Activated T-cell treated with anti-CD3 and anti-CD28 coated beads for 24 hours (primary cell): ENCODE measurements around the gene RNF145.
"Not testable (repeated sequence)": the region's sequence is repeated elsewhere in the genome, so short reads cannot be mapped to it uniquely, and the experiment has no call there.

ENCODE experiments used
- DNase-seq: peaks from one replicate; pipeline ENCODE4 v3.0.0-alpha.2; 2020; ENCODE audit warnings: low read depth

Gene RNF145, protein sequence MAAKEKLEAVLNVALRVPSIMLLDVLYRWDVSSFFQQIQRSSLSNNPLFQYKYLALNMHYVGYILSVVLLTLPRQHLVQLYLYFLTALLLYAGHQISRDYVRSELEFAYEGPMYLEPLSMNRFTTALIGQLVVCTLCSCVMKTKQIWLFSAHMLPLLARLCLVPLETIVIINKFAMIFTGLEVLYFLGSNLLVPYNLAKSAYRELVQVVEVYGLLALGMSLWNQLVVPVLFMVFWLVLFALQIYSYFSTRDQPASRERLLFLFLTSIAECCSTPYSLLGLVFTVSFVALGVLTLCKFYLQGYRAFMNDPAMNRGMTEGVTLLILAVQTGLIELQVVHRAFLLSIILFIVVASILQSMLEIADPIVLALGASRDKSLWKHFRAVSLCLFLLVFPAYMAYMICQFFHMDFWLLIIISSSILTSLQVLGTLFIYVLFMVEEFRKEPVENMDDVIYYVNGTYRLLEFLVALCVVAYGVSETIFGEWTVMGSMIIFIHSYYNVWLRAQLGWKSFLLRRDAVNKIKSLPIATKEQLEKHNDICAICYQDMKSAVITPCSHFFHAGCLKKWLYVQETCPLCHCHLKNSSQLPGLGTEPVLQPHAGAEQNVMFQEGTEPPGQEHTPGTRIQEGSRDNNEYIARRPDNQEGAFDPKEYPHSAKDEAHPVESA

GRCh38 chr5:159209438-159210209 is at the start of gene RNF145:
RNF145 (minus strand) TSS chr5:159209553; CDS start chr5:159203617, 5,936 bp downstream.
- peak; percentile 89 for DNase-seq

GRCh38 chr5:159258361-159258760 is 49.0 kb upstream of the RNF145 start:
- DNase-seq, result no peak

GRCh38 chr5:159257629-159258283 is 48.4 kb upstream of the RNF145 start:
- DNase-seq, result no peak

- DNase-seq, result no peak
Measured at GRCh38 chr5:159257007-159257406, 47.7 kb upstream of the RNF145 start.

GRCh38 chr5:159252195-159252594 is 42.8 kb upstream of the RNF145 start:
- no peak for DNase-seq

DNA sequence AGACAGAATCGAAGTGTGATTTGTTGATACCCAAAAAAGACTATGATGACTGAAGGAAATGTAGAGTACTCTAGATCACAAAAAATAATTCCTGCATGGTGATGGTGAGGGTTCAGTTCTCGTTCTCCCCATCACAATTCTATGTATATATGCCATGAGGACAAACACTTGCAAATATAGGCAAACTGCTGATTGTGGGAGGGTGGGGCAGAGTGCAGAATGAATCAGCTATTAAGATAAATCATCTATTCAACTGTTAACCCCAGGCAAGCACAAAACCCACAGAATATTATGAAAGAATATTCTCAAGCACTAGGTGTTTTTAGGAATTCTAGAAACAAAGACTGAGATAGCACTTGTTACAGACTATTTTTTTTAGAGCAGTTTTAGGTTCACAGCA is 39.8 kb upstream of the RNF145 start:
- DNase-seq, result no peak

- no peak for DNase-seq
Measured at GRCh38 chr5:159244890-159245289, 35.5 kb upstream of the RNF145 start.

- DNase-seq, result no peak
Measured at GRCh38 chr5:159244163-159244562, 34.8 kb upstream of the RNF145 start.

GRCh38 chr5:159243385-159243784 is 34.0 kb upstream of the RNF145 start:
- no peak for DNase-seq

DNA sequence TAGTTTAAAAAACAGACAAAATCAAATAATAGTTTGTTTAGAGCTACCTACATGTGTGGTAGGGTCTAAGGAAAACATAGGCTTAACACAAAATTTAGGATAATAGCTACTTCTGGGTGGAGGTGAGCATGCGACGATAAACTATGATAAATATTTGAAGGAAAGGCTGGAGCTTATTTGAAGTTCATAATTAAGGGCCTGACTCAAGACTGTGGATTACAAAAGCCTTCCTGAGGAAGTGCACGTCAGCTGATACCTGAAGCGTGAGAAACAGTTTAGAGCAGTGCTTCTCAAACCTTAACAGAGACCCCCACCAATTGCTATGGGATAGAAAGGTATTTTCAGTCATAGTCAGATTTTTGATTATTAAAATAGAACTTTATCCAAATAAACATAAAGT is 33.3 kb upstream of the RNF145 start:
- DNase-seq, result no peak

- no peak for DNase-seq
Measured at GRCh38 chr5:159241946-159242552, 32.7 kb upstream of the RNF145 start.

DNA sequence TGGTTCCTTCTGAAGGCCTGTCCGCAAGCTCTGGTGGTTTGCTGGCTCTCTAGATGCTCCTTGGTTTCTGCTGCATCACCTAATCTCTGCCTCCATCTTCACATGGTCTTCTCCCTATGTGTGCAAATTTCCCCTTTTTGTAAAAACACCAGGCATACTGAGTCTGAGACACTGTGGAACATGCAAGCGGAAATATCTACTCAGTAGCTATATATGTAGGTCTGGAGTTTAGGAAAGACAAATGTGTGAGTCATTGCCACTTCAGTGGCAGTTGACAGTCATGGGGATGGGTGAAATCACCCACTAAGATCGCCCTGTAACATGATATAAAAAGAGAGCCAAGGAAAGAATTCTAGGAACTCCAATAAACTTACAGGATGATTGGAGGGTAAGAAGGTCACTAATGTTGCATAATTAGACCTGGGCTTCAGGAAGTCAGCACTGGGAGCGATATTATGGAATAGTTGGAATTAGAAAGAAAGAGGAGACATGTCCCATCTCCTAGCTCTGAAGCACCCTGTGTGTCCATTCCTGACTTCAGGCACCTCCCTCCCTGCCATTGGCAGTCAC is 31.0 kb upstream of the RNF145 start:
- DNase-seq, result peak; percentile 19

- not testable (repeated sequence) for DNase-seq
Measured at GRCh38 chr5:159235871-159236520, 26.6 kb upstream of the RNF145 start.

DNA sequence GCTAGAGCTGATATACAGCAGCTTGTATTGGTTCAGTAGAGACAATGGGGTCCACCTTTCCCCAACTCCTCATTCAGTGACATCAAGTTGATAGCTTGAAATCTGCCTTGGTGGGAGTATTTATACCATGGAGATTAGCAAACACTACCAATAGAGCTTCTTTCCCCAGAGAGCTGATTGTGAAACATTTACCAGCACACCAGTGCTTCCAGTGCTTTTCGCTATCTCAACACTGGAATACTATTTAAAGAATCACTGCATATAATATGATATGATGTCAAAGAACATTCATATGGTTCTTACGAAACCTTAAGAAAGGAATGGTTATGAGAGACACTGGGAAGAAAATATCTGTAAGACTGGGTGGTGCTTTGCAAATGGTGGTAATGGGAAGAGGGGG is 21.8 kb upstream of the RNF145 start:
- no peak for DNase-seq

DNA sequence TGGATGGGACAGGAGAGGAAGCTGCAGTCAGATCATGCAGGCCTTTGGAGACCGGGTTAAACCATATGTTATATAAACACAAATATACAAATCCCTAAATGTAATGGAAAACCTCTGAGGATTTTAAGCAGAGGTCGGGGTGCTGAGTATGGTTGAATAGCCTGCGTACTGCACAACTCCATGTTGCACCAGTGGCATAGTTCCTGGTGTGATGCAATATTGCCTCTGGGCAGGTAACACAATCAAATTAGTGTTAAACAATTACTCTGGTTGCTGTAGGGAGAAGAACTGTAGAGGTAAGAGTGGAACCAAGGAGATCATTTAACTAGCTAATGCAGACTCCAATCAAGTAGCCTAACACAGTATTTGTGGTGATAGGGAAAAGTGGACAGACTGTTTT is 21.3 kb upstream of the RNF145 start:
- no peak for DNase-seq

- DNase-seq, result not testable (repeated sequence)
Measured at GRCh38 chr5:159228097-159228496, 18.7 kb upstream of the RNF145 start.

GRCh38 chr5:159227452-159227851 is 18.1 kb upstream of the RNF145 start:
- DNase-seq, result no peak

DNA sequence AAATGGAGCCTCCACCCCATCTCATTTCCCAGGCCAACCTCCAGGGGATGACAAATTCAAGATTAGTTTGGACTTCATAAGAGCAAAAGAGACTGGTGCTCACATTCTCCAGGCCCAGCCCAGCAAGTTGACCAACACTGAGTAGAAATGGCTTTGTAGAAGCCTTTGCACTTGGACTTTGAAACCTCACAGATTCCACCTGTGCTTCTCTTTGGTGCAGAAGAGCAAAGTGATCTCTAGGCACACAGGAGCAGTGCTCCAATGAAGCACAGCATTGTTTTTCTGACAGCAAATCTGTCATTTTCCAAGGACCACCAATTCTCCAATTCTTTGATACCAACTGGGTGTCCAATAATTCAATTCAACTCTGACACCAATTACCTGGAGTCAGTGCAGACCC is 17.1 kb upstream of the RNF145 start:
- DNase-seq, result no peak

DNA sequence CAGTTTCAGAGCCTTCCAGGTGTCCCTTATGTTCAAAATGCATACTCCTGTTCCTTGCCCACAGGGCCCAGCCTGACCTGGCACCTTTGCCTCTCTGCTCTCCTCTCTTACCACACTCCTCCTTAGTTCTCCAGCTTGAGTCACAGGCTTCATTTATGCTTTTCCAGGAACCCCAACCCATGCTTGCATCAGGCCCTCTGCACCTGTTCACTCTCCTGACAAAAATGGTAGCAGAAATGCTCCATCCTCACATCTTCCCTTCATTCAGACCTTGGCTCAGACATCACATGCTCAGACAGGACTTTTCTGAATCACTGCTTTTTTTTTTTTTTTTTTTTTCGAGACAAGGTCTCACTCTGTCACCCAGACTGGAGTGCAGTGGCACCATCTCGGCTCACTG is 15.1 kb upstream of the RNF145 start:
- DNase-seq, result no peak

DNA sequence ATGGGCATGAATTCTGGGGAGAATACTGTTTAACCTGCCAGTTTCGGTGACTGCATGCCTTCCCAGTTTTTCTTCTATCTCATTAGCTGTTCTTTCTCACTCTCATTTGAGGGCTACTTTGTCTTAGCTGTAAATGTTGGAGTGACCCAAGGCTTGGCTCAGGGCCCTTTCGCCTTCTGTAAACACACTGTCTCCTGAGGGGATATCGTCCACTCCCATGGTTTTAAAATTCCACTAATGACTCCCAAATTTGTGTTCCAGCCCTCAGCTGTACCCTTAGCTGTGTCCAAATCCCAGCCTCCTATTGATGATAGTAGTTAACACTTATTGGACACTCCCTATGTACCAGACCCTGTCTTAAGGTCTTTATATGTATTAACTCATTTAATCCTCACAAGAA is 14.1 kb upstream of the RNF145 start:
- no peak for DNase-seq

- DNase-seq, result no peak
Measured at GRCh38 chr5:159220206-159220605, 10.9 kb upstream of the RNF145 start.
